Measurements from ENCODE around the gene MYL7.
A peak's percentile ranks its signal among the peaks of the same experiment; 100 is the strongest.

The MYL7 gene

DNA sequence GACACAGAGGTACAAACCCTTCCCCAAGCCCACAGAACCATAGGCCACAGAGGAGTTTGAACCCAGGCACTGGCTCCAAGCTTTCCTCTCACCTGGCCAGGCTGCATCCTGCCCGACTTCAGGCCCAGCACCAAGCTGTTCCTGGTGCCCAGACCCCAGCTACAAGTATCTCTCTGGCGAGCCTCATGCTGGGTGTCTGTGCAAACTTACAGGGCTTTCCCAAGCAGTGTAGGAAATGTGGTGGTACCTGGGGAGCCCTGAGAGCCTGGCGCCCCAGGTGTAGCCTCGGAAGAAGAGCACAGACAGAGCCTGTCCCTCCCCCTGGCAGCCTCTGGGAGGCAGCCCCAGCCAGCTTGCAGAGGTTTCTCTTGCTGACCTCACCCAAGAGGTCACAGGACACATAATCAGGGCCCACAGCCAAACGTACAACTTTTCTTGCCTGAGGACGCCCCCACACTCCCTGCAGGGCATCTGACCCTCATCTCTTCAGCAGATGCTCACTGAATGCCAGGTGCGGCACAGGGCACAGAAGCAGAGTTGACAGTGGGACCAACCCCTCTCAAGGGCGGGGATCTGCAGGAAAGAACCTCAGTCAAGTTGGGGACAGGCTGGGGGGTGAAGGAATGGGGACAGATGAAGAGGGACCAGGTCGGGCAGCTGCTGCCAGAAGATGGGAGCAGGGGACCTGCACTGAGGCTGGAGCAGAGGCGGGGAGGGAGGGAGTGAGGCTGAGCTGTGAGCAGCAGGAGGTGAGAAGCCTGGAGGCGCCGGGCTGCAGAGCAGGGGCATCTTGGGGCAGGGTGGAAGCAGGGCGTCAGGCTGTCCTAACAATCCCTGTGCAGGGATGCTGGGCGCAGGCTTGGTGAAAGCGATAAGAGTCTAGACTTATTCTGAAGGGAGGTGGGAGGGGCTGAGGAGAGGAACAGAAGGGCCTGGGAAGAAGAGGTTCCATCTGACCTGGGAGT is 16.3 kb upstream of the MYL7 start:
- Histone ChIP-seq H4K91ac (ENCODE audit: low read depth, low read length) (no peak overlapping the region), H2BK12ac (ENCODE audit: low read length) (no peak overlapping the region), H3K4me2 (ENCODE audit: low read length) (no peak overlapping the region), H2BK5ac (ENCODE audit: low read depth, low read length, poor library complexity) (no peak overlapping the region), H3K79me1 (ENCODE audit: low read length) (peaks cover 2% of the 10 kb centered on the region), H3K27ac (ENCODE audit: low read depth, low read length) (no peak overlapping the region), H3K4ac (ENCODE audit: low read depth, low read length) (no peak overlapping the region), H3K36me3 (ENCODE audit: control insufficient read depth in 1 of 2, insufficient read depth in 2 of 2, low read length in 2 of 2) (no peaks in the 10 kb centered on the region), H2AFZ (ENCODE audit: insufficient read depth, low read length, poor library complexity) (no peak overlapping the region), H4K8ac (ENCODE audit: low read depth, low read length) (no peak overlapping the region), H3K79me2 (ENCODE audit: control insufficient read depth, insufficient read depth, low read length, poor library complexity) (no peaks in the 10 kb centered on the region), H3K23ac (ENCODE audit: low read length) (no peak overlapping the region), H3K27me3 (ENCODE audit: insufficient read depth, low read length) (no peaks in the 10 kb centered on the region), H3K4me3 (ENCODE audit: low read depth, low read length) (no peak overlapping the region), H2AK5ac (ENCODE audit: low read length) (no peak overlapping the region), H3K18ac (ENCODE audit: low read length) (no peak overlapping the region), H3K9ac (ENCODE audit: low read length) (no peak overlapping the region), H3K14ac (ENCODE audit: low read length) (no peak overlapping the region), H3K4me1 (ENCODE audit: control insufficient read depth in 1 of 2, insufficient read depth in 2 of 2, low read length in 2 of 2) (peaks cover 5 to 7% of the 10 kb centered on the region in 2 experiments), H4K12ac (ENCODE audit: low read depth, low read length) (no peak overlapping the region), H3K9me3 (ENCODE audit: insufficient read depth, low read depth, low read length) (peaks cover 5% of the 10 kb centered on the region), H2BK120ac (ENCODE audit: insufficient read depth, low read length, poor library complexity) (no peak overlapping the region)
- DNase-seq: no peak
- no CpG with 5 or more reads among the region's 15 CpGs for WGBS (ENCODE audit: extremely low coverage, insufficient coverage, insufficient read length)

DNA sequence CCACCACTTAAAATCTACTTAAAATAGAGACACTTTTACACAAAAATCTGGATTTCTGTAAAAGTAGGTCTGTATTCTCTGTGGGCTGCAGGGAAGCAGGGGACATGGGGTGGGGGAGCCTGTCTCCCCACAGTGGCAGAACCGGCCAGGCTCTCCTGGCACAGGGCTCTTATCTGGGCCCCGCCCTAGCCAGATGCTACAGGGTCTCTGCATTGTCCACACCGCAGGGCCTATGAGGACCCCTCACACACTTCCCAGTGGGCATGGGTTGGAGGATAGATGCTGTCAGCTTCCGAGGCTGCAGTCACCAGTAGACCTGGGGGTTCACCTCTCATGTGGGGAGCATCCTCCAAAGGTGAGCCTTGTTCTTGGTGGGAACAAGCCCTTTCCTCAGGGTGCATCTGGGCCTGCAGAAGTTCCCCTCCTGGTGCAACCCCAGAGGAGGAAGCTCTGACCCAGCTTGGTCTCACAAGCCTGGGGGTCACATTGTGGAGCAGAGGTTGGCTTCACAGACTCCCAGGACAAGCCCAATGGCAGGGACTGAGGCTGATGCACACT is 15.4 kb upstream of the MYL7 start:
- Histone ChIP-seq H3K79me1 (ENCODE audit: low read length) (no peaks in the 10 kb centered on the region), H3K4me1 (ENCODE audit: control insufficient read depth in 1 of 2, insufficient read depth in 2 of 2, low read length in 2 of 2) (peaks cover 2 to 5% of the 10 kb centered on the region in 2 experiments), H2AFZ (ENCODE audit: insufficient read depth, low read length, poor library complexity) (no peak overlapping the region), H3K9ac (ENCODE audit: low read length) (no peak overlapping the region), H3K36me3 (ENCODE audit: control insufficient read depth in 1 of 2, insufficient read depth in 2 of 2, low read length in 2 of 2) (no peaks in the 10 kb centered on the region), H2BK120ac (ENCODE audit: insufficient read depth, low read length, poor library complexity) (no peak overlapping the region), H3K4ac (ENCODE audit: low read depth, low read length) (no peak overlapping the region), H4K91ac (ENCODE audit: low read depth, low read length) (no peak overlapping the region), H3K23ac (ENCODE audit: low read length) (no peak overlapping the region), H4K12ac (ENCODE audit: low read depth, low read length) (no peak overlapping the region), H3K18ac (ENCODE audit: low read length) (no peak overlapping the region), H3K14ac (ENCODE audit: low read length) (no peak overlapping the region), H3K27ac (ENCODE audit: low read depth, low read length) (no peak overlapping the region), H3K27me3 (ENCODE audit: insufficient read depth, low read length) (no peaks in the 10 kb centered on the region), H3K9me3 (ENCODE audit: insufficient read depth, low read depth, low read length) (peaks cover 2% of the 10 kb centered on the region), H2BK12ac (ENCODE audit: low read length) (no peak overlapping the region), H2AK5ac (ENCODE audit: low read length) (no peak overlapping the region), H3K4me2 (ENCODE audit: low read length) (no peak overlapping the region), H3K4me3 (ENCODE audit: low read depth, low read length) (no peak overlapping the region), H3K79me2 (ENCODE audit: control insufficient read depth, insufficient read depth, low read length, poor library complexity) (no peaks in the 10 kb centered on the region), H4K8ac (ENCODE audit: low read depth, low read length) (no peak overlapping the region), H2BK5ac (ENCODE audit: low read depth, low read length, poor library complexity) (no peak overlapping the region)
- no peak for DNase-seq
- WGBS (ENCODE audit: extremely low coverage, insufficient coverage, insufficient read length): no CpG with 5 or more reads among the region's 4 CpGs

DNA sequence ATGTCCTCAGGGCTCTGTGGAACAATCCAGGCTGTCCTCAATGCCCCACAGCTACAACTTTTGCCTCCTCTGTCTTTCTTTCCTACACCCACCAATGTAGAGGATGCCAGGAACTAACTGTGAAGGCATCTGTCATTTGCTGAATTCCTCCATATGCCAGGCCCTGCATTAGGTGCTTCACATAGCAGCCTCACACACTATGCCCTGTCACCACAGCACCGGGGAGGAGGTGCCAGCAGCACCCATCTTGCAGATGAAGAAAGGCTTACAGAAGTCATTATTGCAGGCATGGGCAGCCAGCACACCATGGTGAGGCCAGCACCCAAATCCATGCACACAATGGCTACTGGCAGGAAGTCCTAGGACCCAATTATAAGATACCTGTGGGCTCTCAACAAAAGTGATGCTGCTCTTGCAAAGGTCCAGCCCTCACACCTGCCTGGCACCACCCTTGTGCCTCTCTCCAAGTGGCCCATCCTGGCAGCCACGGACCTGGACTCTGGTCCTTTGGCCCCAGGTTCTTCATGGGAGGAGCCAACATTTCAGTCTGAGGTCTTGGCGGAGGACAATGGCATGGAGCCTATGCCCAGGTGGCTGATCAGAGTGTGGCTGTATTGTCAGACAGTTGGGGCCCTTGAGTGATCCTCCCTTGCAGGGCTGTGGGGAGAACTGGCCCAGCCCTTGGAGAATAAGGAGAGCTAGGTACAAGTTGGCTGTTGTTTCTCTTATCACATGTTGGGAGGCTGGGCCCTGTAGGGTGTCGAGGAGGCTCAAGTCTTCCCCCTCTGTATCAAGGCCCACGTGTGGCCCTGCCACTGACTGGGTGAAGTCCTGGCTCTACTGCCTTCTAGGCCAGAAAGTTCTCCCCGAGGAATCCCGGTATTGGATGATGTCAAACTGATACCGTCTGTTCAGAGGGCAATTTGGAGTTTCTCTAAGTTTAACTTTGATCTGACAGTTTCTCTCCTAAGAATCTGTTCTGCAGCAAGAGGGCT is 14.4 kb upstream of the MYL7 start:
- Histone ChIP-seq H2BK5ac (ENCODE audit: low read depth, low read length, poor library complexity) (no peak overlapping the region), H3K27ac (ENCODE audit: low read depth, low read length) (no peak overlapping the region), H2AFZ (ENCODE audit: insufficient read depth, low read length, poor library complexity) (no peak overlapping the region), H3K4me2 (ENCODE audit: low read length) (no peak overlapping the region), H3K36me3 (ENCODE audit: control insufficient read depth in 1 of 2, insufficient read depth in 2 of 2, low read length in 2 of 2) (no peaks in the 10 kb centered on the region), H3K23ac (ENCODE audit: low read length) (no peak overlapping the region), H4K12ac (ENCODE audit: low read depth, low read length) (no peak overlapping the region), H3K14ac (ENCODE audit: low read length) (no peak overlapping the region), H3K4ac (ENCODE audit: low read depth, low read length) (no peak overlapping the region), H3K18ac (ENCODE audit: low read length) (no peak overlapping the region), H4K91ac (ENCODE audit: low read depth, low read length) (no peak overlapping the region), H3K79me2 (ENCODE audit: control insufficient read depth, insufficient read depth, low read length, poor library complexity) (no peaks in the 10 kb centered on the region), H2AK5ac (ENCODE audit: low read length) (no peak overlapping the region), H3K9me3 (ENCODE audit: insufficient read depth, low read depth, low read length) (peaks cover 2% of the 10 kb centered on the region), H3K4me1 (ENCODE audit: control insufficient read depth in 1 of 2, insufficient read depth in 2 of 2, low read length in 2 of 2) (peaks cover 2 to 5% of the 10 kb centered on the region in 2 experiments), H3K9ac (ENCODE audit: low read length) (no peak overlapping the region), H2BK12ac (ENCODE audit: low read length) (no peak overlapping the region), H2BK120ac (ENCODE audit: insufficient read depth, low read length, poor library complexity) (no peak overlapping the region), H3K79me1 (ENCODE audit: low read length) (no peaks in the 10 kb centered on the region), H4K8ac (ENCODE audit: low read depth, low read length) (no peak overlapping the region), H3K4me3 (ENCODE audit: low read depth, low read length) (no peak overlapping the region), H3K27me3 (ENCODE audit: insufficient read depth, low read length) (no peaks in the 10 kb centered on the region)
- WGBS (ENCODE audit: extremely low coverage, insufficient coverage, insufficient read length): no CpG with 5 or more reads among the region's 8 CpGs
- DNase-seq: no peak

DNA sequence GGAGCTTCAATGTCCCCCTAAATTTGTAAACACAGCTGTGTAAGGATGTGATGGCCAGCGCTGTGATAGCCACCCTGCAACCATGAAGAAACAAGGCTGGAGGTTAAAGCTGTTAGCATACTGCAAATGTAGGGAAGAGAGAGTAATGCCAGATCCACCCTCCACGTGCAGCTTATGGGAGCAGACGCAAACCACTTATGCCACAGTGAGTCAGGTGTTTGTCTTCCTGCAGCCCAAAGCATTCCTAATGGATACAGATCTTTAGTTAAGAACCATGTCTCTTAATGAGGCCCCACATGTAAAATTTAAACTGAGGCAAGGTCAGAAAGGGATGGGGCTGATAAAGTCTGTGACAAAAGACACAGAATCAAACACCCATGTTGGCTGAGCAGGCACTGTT is 13.6 kb upstream of the MYL7 start:
- Histone ChIP-seq H3K9me3 (ENCODE audit: insufficient read depth, low read depth, low read length) (peaks cover 2% of the 10 kb centered on the region), H3K4me1 (ENCODE audit: control insufficient read depth in 1 of 2, insufficient read depth in 2 of 2, low read length in 2 of 2) (peaks cover 2 to 5% of the 10 kb centered on the region in 2 experiments), H3K79me1 (ENCODE audit: low read length) (no peaks in the 10 kb centered on the region), H3K23ac (ENCODE audit: low read length) (no peak overlapping the region), H4K91ac (ENCODE audit: low read depth, low read length) (no peak overlapping the region), H3K79me2 (ENCODE audit: control insufficient read depth, insufficient read depth, low read length, poor library complexity) (no peaks in the 10 kb centered on the region), H3K14ac (ENCODE audit: low read length) (no peak overlapping the region), H3K18ac (ENCODE audit: low read length) (no peak overlapping the region), H2AK5ac (ENCODE audit: low read length) (no peak overlapping the region), H4K12ac (ENCODE audit: low read depth, low read length) (no peak overlapping the region), H3K36me3 (ENCODE audit: control insufficient read depth in 1 of 2, insufficient read depth in 2 of 2, low read length in 2 of 2) (no peaks in the 10 kb centered on the region), H3K9ac (ENCODE audit: low read length) (no peak overlapping the region), H3K4me3 (ENCODE audit: low read depth, low read length) (no peak overlapping the region), H2AFZ (ENCODE audit: insufficient read depth, low read length, poor library complexity) (no peak overlapping the region), H3K27me3 (ENCODE audit: insufficient read depth, low read length) (no peaks in the 10 kb centered on the region), H4K8ac (ENCODE audit: low read depth, low read length) (no peak overlapping the region), H3K4me2 (ENCODE audit: low read length) (no peak overlapping the region), H3K4ac (ENCODE audit: low read depth, low read length) (no peak overlapping the region), H2BK5ac (ENCODE audit: low read depth, low read length, poor library complexity) (no peak overlapping the region), H2BK120ac (ENCODE audit: insufficient read depth, low read length, poor library complexity) (no peak overlapping the region), H2BK12ac (ENCODE audit: low read length) (no peak overlapping the region), H3K27ac (ENCODE audit: low read depth, low read length) (no peak overlapping the region)
- no CpG with 5 or more reads among the region's 3 CpGs for WGBS (ENCODE audit: extremely low coverage, insufficient coverage, insufficient read length)
- DNase-seq: peak in 1 of 2 donors; percentile 58
